ENCODE data around the gene TRIM17. TPM values are rescaled to one million over a fixed set of nuclear protein-coding genes. Genes with fewer than 3 reads are reported as not detected.

Gene TRIM17
- total and polyA plus RNA-seq, 2 donors (not counting 1 experiment from before 2014, with no cell fraction given) = 0.12 to 0.17 TPM

DNA sequence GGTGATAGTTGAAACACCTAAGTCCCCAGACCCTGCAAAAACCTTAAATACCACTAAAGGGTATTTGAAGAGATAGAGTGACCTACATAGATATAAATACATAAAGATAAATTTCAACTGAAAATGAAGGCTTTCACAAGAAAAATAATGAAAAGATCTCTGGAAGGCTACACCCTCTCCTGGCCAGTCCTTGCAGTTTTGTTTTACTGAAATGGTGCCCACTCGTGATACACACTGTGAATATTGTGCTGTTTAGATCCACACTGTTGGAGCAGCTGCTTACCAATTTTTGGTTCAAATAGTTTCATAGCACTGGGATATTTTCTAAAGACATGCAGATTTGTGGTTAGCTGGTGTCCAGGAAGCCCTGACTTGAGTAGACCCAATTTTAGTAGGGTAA is 39.1 kb upstream of the TRIM17 start:
- Histone ChIP-seq H3K9me3 (ENCODE audit: control insufficient read depth, insufficient read depth, low read depth, low read length) (no peaks in the 10 kb centered on the region), H3K79me2 (ENCODE audit: control insufficient read depth, insufficient read depth, low read length) (peaks cover 5% of the 10 kb centered on the region), H3K36me3 (ENCODE audit: control insufficient read depth, insufficient read depth, low read length) (no peaks in the 10 kb centered on the region), H3K27me3 (ENCODE audit: control insufficient read depth, insufficient read depth, low read length) (no peaks in the 10 kb centered on the region), H2AFZ (ENCODE audit: low read length) (no peak overlapping the region), H3K27ac (ENCODE audit: insufficient read depth, low read length) (no peak overlapping the region), H3K4me2 (ENCODE audit: extremely low read depth, insufficient read depth, low read length) (peak overlapping the region; percentile 73), H3K9ac (ENCODE audit: insufficient read depth, low read length) (no peak overlapping the region), H3K4me3 (replicated peaks in 1 of 4; ENCODE audit: control extremely low read depth in 1 of 4, insufficient read depth in 1 of 4, low read depth in 3 of 4, low read length in 4 of 4) (peak overlapping the region in 3 of 4 experiments; percentile 61 to 84 (median 78)), H3K4me1 (ENCODE audit: control insufficient read depth, extremely low read depth, insufficient read depth, low read length) (peaks cover 4% of the 10 kb centered on the region), H4K20me1 (ENCODE audit: control insufficient read depth, extremely low read depth, insufficient read depth, low read length) (no peaks in the 10 kb centered on the region)
- peak in 1 of 2 donors; percentile 53 for DNase-seq (ENCODE audit: low read depth in 2 of 2)
- TF ChIP-seq, protein P1, sequence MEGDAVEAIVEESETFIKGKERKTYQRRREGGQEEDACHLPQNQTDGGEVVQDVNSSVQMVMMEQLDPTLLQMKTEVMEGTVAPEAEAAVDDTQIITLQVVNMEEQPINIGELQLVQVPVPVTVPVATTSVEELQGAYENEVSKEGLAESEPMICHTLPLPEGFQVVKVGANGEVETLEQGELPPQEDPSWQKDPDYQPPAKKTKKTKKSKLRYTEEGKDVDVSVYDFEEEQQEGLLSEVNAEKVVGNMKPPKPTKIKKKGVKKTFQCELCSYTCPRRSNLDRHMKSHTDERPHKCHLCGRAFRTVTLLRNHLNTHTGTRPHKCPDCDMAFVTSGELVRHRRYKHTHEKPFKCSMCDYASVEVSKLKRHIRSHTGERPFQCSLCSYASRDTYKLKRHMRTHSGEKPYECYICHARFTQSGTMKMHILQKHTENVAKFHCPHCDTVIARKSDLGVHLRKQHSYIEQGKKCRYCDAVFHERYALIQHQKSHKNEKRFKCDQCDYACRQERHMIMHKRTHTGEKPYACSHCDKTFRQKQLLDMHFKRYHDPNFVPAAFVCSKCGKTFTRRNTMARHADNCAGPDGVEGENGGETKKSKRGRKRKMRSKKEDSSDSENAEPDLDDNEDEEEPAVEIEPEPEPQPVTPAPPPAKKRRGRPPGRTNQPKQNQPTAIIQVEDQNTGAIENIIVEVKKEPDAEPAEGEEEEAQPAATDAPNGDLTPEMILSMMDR (conservative IDR thresholded peaks at IDR 0.05 in 1 of 2, IDR thresholded peaks at IDR 0.05 in 1 of 2; ENCODE audit: low read depth in 1 of 2, low read length in 2 of 2) = peak; percentile 37 to 52
- no peak for TF ChIP-seq EZH2 (IDR thresholded peaks at IDR 0.05; ENCODE audit: low read length, missing control alignments)

DNA sequence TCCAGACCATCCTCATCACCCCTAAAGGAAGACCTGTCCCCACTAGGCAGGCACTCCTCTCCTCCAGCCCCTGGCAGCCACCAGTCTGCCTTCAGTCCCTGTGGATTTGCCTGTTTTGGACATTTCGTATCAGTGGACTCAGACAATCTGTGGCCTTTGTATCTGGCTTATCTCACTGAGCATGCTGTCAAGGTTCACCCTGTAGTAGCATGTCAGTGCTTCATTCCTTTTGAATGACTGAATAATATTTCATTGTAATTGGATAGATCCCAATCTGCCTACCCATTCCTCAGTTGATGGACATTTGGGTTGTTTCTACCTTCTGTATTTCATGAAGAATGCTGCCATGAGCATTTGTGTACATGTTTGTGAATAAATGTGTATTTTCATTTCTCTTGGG is 37.6 kb upstream of the TRIM17 start:
- H3K9me3 ChIP-seq (ENCODE audit: control insufficient read depth, insufficient read depth, low read depth, low read length) = no peaks in the 10 kb centered on the region
- H3K9ac ChIP-seq (ENCODE audit: insufficient read depth, low read length) = no peak overlapping the region
- DNase-seq (ENCODE audit: low read depth in 2 of 2) = no peak
- no peak overlapping the region for H3K4me3 ChIP-seq (replicated peaks in 1 of 4; ENCODE audit: control extremely low read depth in 1 of 4, insufficient read depth in 1 of 4, low read depth in 3 of 4, low read length in 4 of 4)
- H4K20me1 ChIP-seq (ENCODE audit: control insufficient read depth, extremely low read depth, insufficient read depth, low read length) = no peaks in the 10 kb centered on the region
- H3K27ac ChIP-seq (ENCODE audit: insufficient read depth, low read length) = no peak overlapping the region
- no peaks in the 10 kb centered on the region for H3K27me3 ChIP-seq (ENCODE audit: control insufficient read depth, insufficient read depth, low read length)
- TF ChIP-seq, protein P1 (conservative IDR thresholded peaks at IDR 0.05 in 1 of 2, IDR thresholded peaks at IDR 0.05 in 1 of 2; ENCODE audit: low read depth in 1 of 2, low read length in 2 of 2) = no peak
- TF ChIP-seq EZH2 (IDR thresholded peaks at IDR 0.05; ENCODE audit: low read length, missing control alignments) = no peak
- H2AFZ ChIP-seq (ENCODE audit: low read length) = no peak overlapping the region
- no peak overlapping the region for H3K4me2 ChIP-seq (ENCODE audit: extremely low read depth, insufficient read depth, low read length)
- H3K79me2 ChIP-seq (ENCODE audit: control insufficient read depth, insufficient read depth, low read length) = peaks cover 5% of the 10 kb centered on the region
- no peaks in the 10 kb centered on the region for H3K36me3 ChIP-seq (ENCODE audit: control insufficient read depth, insufficient read depth, low read length)
- H3K4me1 ChIP-seq (ENCODE audit: control insufficient read depth, extremely low read depth, insufficient read depth, low read length) = peaks cover 4% of the 10 kb centered on the region

DNA sequence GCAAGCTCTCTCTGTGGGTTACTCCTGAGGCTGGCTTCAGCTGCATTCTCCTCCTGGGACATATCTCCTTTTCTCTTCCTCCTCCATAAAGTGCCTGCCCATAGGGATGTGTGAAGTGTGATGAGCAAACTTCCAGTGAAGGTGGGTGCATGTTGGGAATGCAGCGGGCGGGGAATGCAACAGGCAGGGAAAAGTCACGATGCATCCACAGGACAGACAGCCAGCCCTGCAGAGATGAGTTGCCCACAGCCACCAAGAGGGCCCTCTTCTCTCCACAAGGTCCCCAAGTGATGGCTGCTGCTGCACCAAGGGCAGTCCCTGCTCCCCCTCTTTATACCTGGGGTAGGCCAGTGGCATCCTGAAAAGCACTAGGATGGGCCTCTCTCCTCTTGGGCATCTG is 37.0 kb upstream of the TRIM17 start:
- H3K4me3 ChIP-seq (replicated peaks in 1 of 4; ENCODE audit: control extremely low read depth in 1 of 4, insufficient read depth in 1 of 4, low read depth in 3 of 4, low read length in 4 of 4) = no peak overlapping the region
- H3K9ac ChIP-seq (ENCODE audit: insufficient read depth, low read length) = no peak overlapping the region
- H3K4me1 ChIP-seq (ENCODE audit: control insufficient read depth, extremely low read depth, insufficient read depth, low read length) = peaks cover 4% of the 10 kb centered on the region
- no peaks in the 10 kb centered on the region for H3K27me3 ChIP-seq (ENCODE audit: control insufficient read depth, insufficient read depth, low read length)
- no peak for TF ChIP-seq EZH2 (IDR thresholded peaks at IDR 0.05; ENCODE audit: low read length, missing control alignments)
- TF ChIP-seq, protein P1 (conservative IDR thresholded peaks at IDR 0.05 in 1 of 2, IDR thresholded peaks at IDR 0.05 in 1 of 2; ENCODE audit: low read depth in 1 of 2, low read length in 2 of 2) = no peak
- no peaks in the 10 kb centered on the region for H3K9me3 ChIP-seq (ENCODE audit: control insufficient read depth, insufficient read depth, low read depth, low read length)
- no peak overlapping the region for H3K4me2 ChIP-seq (ENCODE audit: extremely low read depth, insufficient read depth, low read length)
- H4K20me1 ChIP-seq (ENCODE audit: control insufficient read depth, extremely low read depth, insufficient read depth, low read length) = no peaks in the 10 kb centered on the region
- DNase-seq (ENCODE audit: low read depth in 2 of 2) = no peak
- H3K27ac ChIP-seq (ENCODE audit: insufficient read depth, low read length) = no peak overlapping the region
- H3K79me2 ChIP-seq (ENCODE audit: control insufficient read depth, insufficient read depth, low read length) = peaks cover 5% of the 10 kb centered on the region
- H3K36me3 ChIP-seq (ENCODE audit: control insufficient read depth, insufficient read depth, low read length) = no peaks in the 10 kb centered on the region
- H2AFZ ChIP-seq (ENCODE audit: low read length) = no peak overlapping the region
